MCF 10A (cell line): Measurements from ENCODE around the gene SYCE3. TPM values are rescaled to one million over a fixed set of nuclear protein-coding genes. Genes with fewer than 3 reads are reported as not detected.

ENCODE experiments used
- BruUV-seq: library from RNA; stranded (reverse); fragments of 400-500 nt; replicated peaks from 2 replicates; lab custom pipeline; 2021; lab: Mats Ljungman, UMichigan
- CTCF ChIA-PET: fragments of 300-600 bp; sonication (Branson Sonifier 250); formaldehyde crosslinking; extraction: SDS; loops from one replicate; lab custom pipeline; 2021; ENCODE audit warnings: antibody characterized with exemption, inconsistent platforms; lab: Yijun Ruan, JAX
- POLR2A ChIA-PET: fragments of 300-600, 350-650 bp; sonication (Branson Sonifier 250); formaldehyde crosslinking; extraction: SDS; loops from one replicate; lab custom pipeline; 2020; ENCODE audit warnings: antibody characterized with exemption, inconsistent platforms; lab: Yijun Ruan, JAX
- DNase-seq: peaks from one replicate; pipeline ENCODE4 v3.0.0-alpha.2; 2018; ENCODE audit not compliant: unreplicated experiment
- H3K27ac Mint-ChIP-seq: one replicate; pipeline ENCODE4 v1.8.0; 2022; ENCODE audit warnings: mild to moderate bottlenecking, low read depth, mixed read lengths; ENCODE audit not compliant: unreplicated experiment
- H3K27me3 Mint-ChIP-seq: one replicate; pipeline ENCODE4 v1.8.0; 2022; ENCODE audit warnings: mixed read lengths; ENCODE audit not compliant: insufficient read depth, unreplicated experiment
- H3K36me3 Mint-ChIP-seq: one replicate; pipeline ENCODE4 v1.8.0; 2022; ENCODE audit warnings: mild to moderate bottlenecking, moderate library complexity, mixed read lengths; ENCODE audit not compliant: insufficient read depth, unreplicated experiment
- H3K4me1 Mint-ChIP-seq: one replicate; pipeline ENCODE4 v1.8.0; 2022; ENCODE audit warnings: mixed read lengths; ENCODE audit not compliant: insufficient read depth, unreplicated experiment
- H3K4me3 Mint-ChIP-seq: one replicate; pipeline ENCODE4 v1.8.0; 2022; ENCODE audit warnings: mild to moderate bottlenecking, moderate library complexity, mixed read lengths; ENCODE audit not compliant: unreplicated experiment
- H3K9me3 Mint-ChIP-seq: one replicate; pipeline ENCODE4 v1.8.0; 2022; ENCODE audit warnings: mixed read lengths; ENCODE audit not compliant: unreplicated experiment
- CTCF ChIP-seq: fragments of 200-600 bp; IDR thresholded peaks from one replicate; pipeline ENCODE4 v1.8.0; 2022; ENCODE audit warnings: antibody characterized with exemption, mild to moderate bottlenecking; ENCODE audit not compliant: unreplicated experiment
- intact Hi-C: fragments of 100-400 bp; cut with micrococcal nuclease; formaldehyde crosslinking; loops from 2 replicates; pipeline ENCODE4 v1.14.1; 2022
- total RNA-seq: library from RNA; stranded (reverse); gene quantifications from 2 replicates; pipeline ENCODE4 v1.2.3, GENCODE V29; 2022

SYCE3 gene
- total RNA-seq, 1 experiment from 2014 or later = 0.82 TPM

- DNase-seq = no peak
- TF ChIP-seq CTCF = no peak
- intact Hi-C loops = loop anchor here (5.0 kb wide), 1 partner anchor 115 kb away; no protein-coding TSS in a partner anchor
- peak within 1 kb of the TSS; percentile 93 for H3K27ac Mint-ChIP-seq
- ChIA-PET POLR2A (interaction anchor here (0.6 to 6.3 kb wide), 17 partner anchors 9 to 265 kb away, joined by 3 to 113 read pairs (median 4); partner anchors contain the start of genes ARSA, CHKB, SCO2 and SYCE3), CTCF (interaction anchor here (0.6 to 1.4 kb wide), 3 partner anchors 32 to 114 kb away, joined by 3 to 5 read pairs (median 3); no protein-coding TSS in a partner anchor)
- no TSS peak for BruUV-seq
- H3K27me3 Mint-ChIP-seq = no peaks in the 10 kb centered on the region
- no peaks in the 10 kb centered on the region for H3K9me3 Mint-ChIP-seq
- H3K4me3 Mint-ChIP-seq = peak within 1 kb of the TSS; percentile 92
- peaks cover 12% of the 10 kb centered on the region for H3K4me1 Mint-ChIP-seq
- H3K36me3 Mint-ChIP-seq = peaks cover 13% of the 10 kb centered on the region
Observed at GRCh38 chr22:50507421-50507990, 55.2 kb downstream of the SYCE3 start, which contains the start of gene LMF2. Gene LMF2, minus strand, starts transcription at chr22:50507702. Its CDS starts 27 bp downstream, at chr22:50507675.

GRCh38 chr22:50506611-50507420, 55.9 kb downstream of the SYCE3 start:
- TF ChIP-seq CTCF = no peak
- H3K27me3 Mint-ChIP-seq = no peaks in the 10 kb centered on the region
- peak overlapping the region; percentile 93 for H3K27ac Mint-ChIP-seq
- H3K36me3 Mint-ChIP-seq = peaks cover 7% of the 10 kb centered on the region
- H3K9me3 Mint-ChIP-seq = no peaks in the 10 kb centered on the region
- TSS peak; percentile 25 for BruUV-seq
- H3K4me3 Mint-ChIP-seq = peak overlapping the region; percentile 92
- H3K4me1 Mint-ChIP-seq = peaks cover 12% of the 10 kb centered on the region
- ChIA-PET CTCF (interaction anchor here (0.7 to 1.4 kb wide), 3 partner anchors 9 to 114 kb away, joined by 3 to 8 read pairs (median 4); partner anchors contain the start of gene SCO2), POLR2A (interaction anchor here (0.6 to 6.3 kb wide), 6 partner anchors 8 to 57 kb away, joined by 4 to 113 read pairs (median 16); partner anchors contain the start of genes SCO2, SYCE3 and TYMP)
- intact Hi-C loops = loop anchor here (5.0 kb wide), 1 partner anchor 115 kb away; no protein-coding TSS in a partner anchor
- DNase-seq = peak; percentile 18

GRCh38 chr22:50505776-50506610, 56.7 kb downstream of the SYCE3 start:
- no peak for TF ChIP-seq CTCF
- intact Hi-C loops = loop anchor here (5.0 kb wide), 1 partner anchor 116 kb away; no protein-coding TSS in a partner anchor

More at GRCh38 chr22:50505776-50506610, 56.7 kb downstream of the SYCE3 start:
- no peak overlapping the region for H3K27ac Mint-ChIP-seq
- peak overlapping the region; percentile 92 for H3K4me3 Mint-ChIP-seq
- BruUV-seq = no TSS peak
- H3K36me3 Mint-ChIP-seq = no peaks in the 10 kb centered on the region
- no peaks in the 10 kb centered on the region for H3K27me3 Mint-ChIP-seq
- no peak for DNase-seq
- ChIA-PET CTCF (interaction anchor here (0.7 to 1.4 kb wide), 3 partner anchors 9 to 115 kb away, joined by 3 to 8 read pairs (median 4); partner anchors contain the start of gene SCO2), POLR2A (interaction anchor here (0.6 to 6.3 kb wide), 3 partner anchors 8 to 21 kb away, joined by 3 to 113 read pairs (median 5); partner anchors contain the start of gene SCO2)
- H3K9me3 Mint-ChIP-seq = no peaks in the 10 kb centered on the region
- H3K4me1 Mint-ChIP-seq = peaks cover 12% of the 10 kb centered on the region
